Esophagus squamous epithelium (tissue), 5 donors: ENCODE data around the gene GAN. TPM values are rescaled to one million over a fixed set of nuclear protein-coding genes. Genes with fewer than 3 reads are reported as not detected.
"Not testable (repeated sequence)": the region's sequence is repeated elsewhere in the genome, so short reads cannot be mapped to it uniquely, and the experiment has no call there.

Source experiments
- DNase-seq: peaks from one replicate; lab custom pipeline; 2025; lab: John Stamatoyannopoulos, UW
- H3K27ac ChIP-seq, 4 donors: fragments of 200-600 bp; sonication (generic); one replicate each; pipeline ENCODE4 v1.5.1; 2016 to 2019; ENCODE audit warnings: mild to moderate bottlenecking in 1 of 4
- H3K27me3 ChIP-seq, 4 donors: fragments of 200-600 bp; sonication (generic); 1 replicate in 3 of 4; 2 replicates in 1 of 4; pipeline versions ENCODE4 v1.5.1 to v1.6.0; 2017 to 2021; ENCODE audit warnings: antibody characterized with exemption in 1 of 4
- H3K36me3 ChIP-seq, 3 donors: fragments of 200-600 bp; sonication (generic); one replicate each; pipeline ENCODE4 v1.5.1; 2016 to 2019
- H3K4me1 ChIP-seq, 3 donors: fragments of 200-600 bp; sonication (generic); one replicate each; pipeline ENCODE4 v1.5.1; 2017 to 2019
- H3K4me3 ChIP-seq, 4 donors: fragments of 200-600 bp; sonication (generic); 1 replicate in 3 of 4; 2 replicates in 1 of 4; pipeline ENCODE4 v1.5.1; 2016 to 2019; ENCODE audit warnings: mild to moderate bottlenecking in 2 of 4, moderate library complexity in 1 of 4
- H3K9me3 ChIP-seq, 3 donors: fragments of 200-600 bp; sonication (generic); one replicate each; pipeline ENCODE4 v1.5.1; 2016 to 2019
- CTCF ChIP-seq, 6 experiments: fragments of 450-650 bp in 4 of 6; fragments of 200-600 bp in 2 of 6; sonication (generic) in 2 of 6; IDR thresholded peaks; one replicate each; pipeline ENCODE4 v1.5.1; 2016 to 2019; ENCODE audit warnings: antibody characterized with exemption in 6 of 6, mild to moderate bottlenecking in 4 of 6, moderate library complexity in 4 of 6
- POLR2A ChIP-seq, 4 donors: fragments of 450-650 bp; IDR thresholded peaks; one replicate each; pipeline ENCODE4 v1.6.1; 2017; ENCODE audit warnings: antibody characterized with exemption in 4 of 4, mild to moderate bottlenecking in 4 of 4, moderate library complexity in 3 of 4
- WGBS, 2 donors: methylation state at CpG; one replicate each; pipeline ENCODE4 v1.1.5; 2018; 5-methylcytosine and 5-hydroxymethylcytosine counted together
- intact Hi-C: fragments of 100-400 bp; cut with DNase I; formaldehyde crosslinking; loops from one replicate; pipeline ENCODE4 v1.15.0; 2022
- total RNA-seq, 4 donors: library from RNA; depleted of rRNA; stranded (reverse); fragments of >200 nt; gene quantifications; one replicate each; pipeline ENCODE4 v1.1.0, GENCODE V29; 2016
- donor health status: DM: yes; HTN: yes; CAD: no.

The GAN gene
- total RNA-seq, 4 donors from 2014 or later: 16.7 to 28.0 (median 21.7) TPM

- H3K36me3 ChIP-seq: no peaks in the 10 kb centered on the region
- no peak for TF ChIP-seq POLR2A (IDR thresholded peaks at IDR 0.05)
- TF ChIP-seq CTCF (IDR thresholded peaks at IDR 0.05): no peak
- H3K4me3 ChIP-seq: no peak overlapping the region
- H3K27me3 ChIP-seq: no peaks in the 10 kb centered on the region
- H3K27ac ChIP-seq: no peak overlapping the region
- intact Hi-C loops: no loop called here
- H3K9me3 ChIP-seq: no peaks in the 10 kb centered on the region
- no peaks in the 10 kb centered on the region for H3K4me1 ChIP-seq
- 89 to 93% methylated on average over 9 of the region's 9 CpGs for WGBS, 2 donors
- DNase-seq: no peak
These were observed 105.0 kb downstream of the GAN start for GRCh38 chr16:81419806-81420205.

- TF ChIP-seq CTCF (IDR thresholded peaks at IDR 0.05) (no peak), POLR2A (IDR thresholded peaks at IDR 0.05) (no peak)
- Histone ChIP-seq H3K27me3 (no peaks in the 10 kb centered on the region), H3K4me3 (no peak overlapping the region), H3K4me1 (no peaks in the 10 kb centered on the region), H3K27ac (no peak overlapping the region), H3K9me3 (no peaks in the 10 kb centered on the region), H3K36me3 (no peaks in the 10 kb centered on the region)
- 67 to 84% methylated on average over 2 of the region's 2 CpGs for WGBS, 2 donors
- no peak for DNase-seq
- intact Hi-C loops: no loop called here
These were observed 106.4 kb downstream of the GAN start for GRCh38 chr16:81421126-81421525.

DNA sequence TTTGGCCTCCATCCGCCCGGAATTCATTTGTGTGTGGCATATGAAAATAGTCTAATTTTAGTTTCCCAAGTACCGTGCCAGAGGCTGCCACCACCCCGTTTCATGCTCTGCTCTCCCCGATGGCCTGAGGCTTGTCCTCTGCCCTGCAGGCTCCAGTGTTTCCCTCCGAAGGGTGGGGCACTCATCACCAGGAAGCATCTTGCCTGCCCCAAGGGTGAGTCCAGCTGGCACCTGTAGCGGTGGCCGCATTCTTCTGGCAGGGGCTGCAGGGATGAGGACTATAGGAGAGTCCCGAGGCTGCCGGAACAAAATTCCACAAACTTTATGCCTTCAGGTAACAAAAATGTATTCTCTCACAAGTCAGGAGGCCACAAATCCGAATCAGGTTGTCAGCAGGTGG lies 106.8 kb downstream of the GAN start:
- no peaks in the 10 kb centered on the region for H3K9me3 ChIP-seq
- H3K4me1 ChIP-seq: no peaks in the 10 kb centered on the region
- no peak for DNase-seq
- no peaks in the 10 kb centered on the region for H3K27me3 ChIP-seq
- H3K36me3 ChIP-seq: no peaks in the 10 kb centered on the region
- no peak overlapping the region for H3K4me3 ChIP-seq
- intact Hi-C loops: no loop called here
- H3K27ac ChIP-seq: no peak overlapping the region
- TF ChIP-seq CTCF (IDR thresholded peaks at IDR 0.05) (no peak), POLR2A (IDR thresholded peaks at IDR 0.05) (no peak)
- WGBS, 2 donors: 71 to 81% methylated on average over 11 of the region's 11 CpGs

DNA sequence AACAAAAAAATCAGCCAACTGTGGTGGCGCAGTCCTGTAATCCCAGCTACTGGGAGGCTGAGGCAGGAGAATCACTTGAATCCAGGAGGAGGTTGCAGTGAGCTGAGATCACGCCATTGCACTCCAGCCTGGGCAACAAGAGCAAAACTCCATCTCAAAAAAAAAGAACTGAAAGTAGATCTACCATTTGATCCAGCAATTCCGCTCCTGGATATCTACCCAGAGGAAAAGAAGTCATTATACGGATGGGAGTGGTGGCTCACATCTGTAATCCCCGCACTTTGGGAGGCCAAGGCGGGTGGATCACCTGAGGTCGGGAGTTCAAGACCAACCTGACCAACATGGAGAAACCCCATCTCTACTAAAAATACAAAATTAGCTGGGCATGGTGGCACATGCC lies 107.4 kb downstream of the GAN start:
- H3K27me3 ChIP-seq, H3K9me3 ChIP-seq, H3K4me1 ChIP-seq, intact Hi-C loops, H3K27ac ChIP-seq, H3K4me3 ChIP-seq, DNase-seq, H3K36me3 ChIP-seq: not testable (repeated sequence)
- 92 to 94% methylated on average over 4 to 7 of the region's 7 CpGs for WGBS, 2 donors

DNA sequence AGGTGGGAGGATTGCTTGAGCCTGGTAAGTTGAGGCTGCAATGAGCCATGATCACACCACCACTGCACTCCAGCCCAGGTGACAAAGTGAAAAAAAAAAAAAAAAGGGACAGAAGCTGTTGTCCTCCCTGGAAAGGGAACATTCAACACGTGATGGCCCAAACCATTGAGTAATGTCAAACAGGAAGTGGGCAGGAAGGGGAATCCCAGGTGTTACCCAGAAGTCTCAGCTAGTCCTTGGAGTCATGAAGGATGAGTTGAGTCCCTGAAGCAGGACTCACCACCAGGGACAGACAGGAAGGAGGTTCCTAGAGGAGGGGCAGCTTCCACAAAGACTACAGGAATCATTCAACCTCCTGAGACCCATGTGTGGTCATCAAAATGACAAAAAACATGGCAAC lies 110.0 kb downstream of the GAN start:
- Histone ChIP-seq H3K9me3 (no peaks in the 10 kb centered on the region), H3K27ac (no peak overlapping the region), H3K4me3 (no peak overlapping the region), H3K36me3 (no peaks in the 10 kb centered on the region), H3K27me3 (no peaks in the 10 kb centered on the region), H3K4me1 (peaks cover 0 to 4% (median 0%) of the 10 kb centered on the region in 3 donors)
- WGBS, 2 donors: 7 to 23% methylated on average over 1 of the region's 1 CpG
- no peak for DNase-seq
- intact Hi-C loops: no loop called here
- no peak for TF ChIP-seq POLR2A (IDR thresholded peaks at IDR 0.05)
- peak in 1 of 6 experiments; percentile 12 for TF ChIP-seq CTCF (IDR thresholded peaks at IDR 0.05)

GRCh38 chr16:81427219-81427618 lies 112.5 kb downstream of the GAN start:
- H3K36me3 ChIP-seq: no peaks in the 10 kb centered on the region
- TF ChIP-seq POLR2A (IDR thresholded peaks at IDR 0.05) (no peak), CTCF (IDR thresholded peaks at IDR 0.05) (no peak)
- H3K9me3 ChIP-seq: no peaks in the 10 kb centered on the region
- H3K4me1 ChIP-seq: peaks cover 0 to 4% (median 0%) of the 10 kb centered on the region in 3 donors
- H3K4me3 ChIP-seq: no peak overlapping the region
- no peak overlapping the region for H3K27ac ChIP-seq
- DNase-seq: no peak
- H3K27me3 ChIP-seq: no peaks in the 10 kb centered on the region
- WGBS, 2 donors: 90 to 92% methylated on average over 6 of the region's 6 CpGs
- intact Hi-C loops: no loop called here
